Activated CD8-positive, alpha-beta memory T cell treated with anti-CD3 and anti-CD28 coated beads, Interleukin-2, amount 50 U/mL, for 48 hours (primary cell): ENCODE measurements around the gene RIMBP2.
A peak's percentile ranks its signal among the peaks of the same experiment; 100 is the strongest.
"Not testable (repeated sequence)": the region's sequence is repeated elsewhere in the genome, so short reads cannot be mapped to it uniquely, and the experiment has no call there.

Source experiments
- DNase-seq: peaks from one replicate; pipeline ENCODE4 v3.0.0-alpha.2; 2020

Gene RIMBP2

DNA sequence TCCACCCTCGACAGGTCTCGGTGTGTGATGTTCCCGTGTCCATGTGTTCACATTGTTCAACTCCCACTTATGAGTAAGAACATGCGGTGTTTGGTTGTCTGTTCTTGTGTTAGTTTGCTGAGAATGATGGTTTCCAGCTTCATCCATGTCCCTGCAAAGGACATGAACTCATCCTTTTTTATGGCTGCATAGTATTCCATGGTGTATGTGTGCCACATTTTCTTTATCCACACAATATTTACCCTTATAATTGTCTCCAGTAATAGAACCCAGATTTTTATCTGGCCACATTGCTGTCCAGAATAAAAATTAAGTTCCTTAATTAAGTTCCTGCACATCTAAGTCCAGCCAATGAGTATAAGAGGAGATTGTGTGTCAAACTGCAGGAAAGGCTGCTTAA is 22.3 kb upstream of the RIMBP2 start:
- DNase-seq, result not testable (repeated sequence)

DNA sequence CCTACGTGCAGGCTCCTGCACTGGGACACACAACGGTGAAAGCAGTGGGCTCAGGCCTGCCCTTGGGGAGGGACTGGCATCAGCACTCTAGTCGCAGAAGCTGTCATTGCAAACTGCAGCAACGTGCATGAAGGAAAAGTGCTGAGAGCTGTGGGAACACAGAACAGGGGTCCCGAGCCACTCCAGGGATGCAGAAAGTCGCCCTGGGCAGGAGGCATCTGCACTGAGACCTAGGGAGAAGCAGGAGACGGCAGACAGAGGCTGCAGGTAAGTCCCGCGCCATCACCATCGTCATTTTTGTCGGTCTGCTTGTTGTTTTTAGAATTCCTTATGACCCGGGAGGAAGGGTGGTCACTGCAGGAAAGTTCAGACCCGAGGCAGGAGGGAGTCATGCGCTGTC is 21.6 kb upstream of the RIMBP2 start:
- DNase-seq, result no peak

DNA sequence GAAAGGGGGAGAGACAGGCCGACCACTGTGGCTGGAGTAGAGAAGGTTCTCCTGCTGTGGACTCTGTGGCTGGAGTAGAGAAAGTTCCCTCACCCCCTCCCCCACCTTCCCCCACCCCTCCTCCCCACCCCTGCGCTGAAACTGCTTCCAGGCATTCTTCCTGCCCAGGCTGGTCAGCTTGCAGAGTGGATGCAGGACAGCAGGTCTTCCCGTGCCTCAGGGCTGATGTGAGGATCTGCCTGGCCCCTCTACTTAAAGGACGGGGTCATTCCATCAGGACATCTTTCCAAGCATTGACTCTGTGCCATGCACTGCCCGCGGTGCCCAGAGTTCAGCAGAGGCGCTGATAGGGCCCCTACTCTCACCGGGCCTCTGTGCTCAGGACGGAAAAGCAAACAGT is 13.2 kb upstream of the RIMBP2 start:
- no peak for DNase-seq

DNA sequence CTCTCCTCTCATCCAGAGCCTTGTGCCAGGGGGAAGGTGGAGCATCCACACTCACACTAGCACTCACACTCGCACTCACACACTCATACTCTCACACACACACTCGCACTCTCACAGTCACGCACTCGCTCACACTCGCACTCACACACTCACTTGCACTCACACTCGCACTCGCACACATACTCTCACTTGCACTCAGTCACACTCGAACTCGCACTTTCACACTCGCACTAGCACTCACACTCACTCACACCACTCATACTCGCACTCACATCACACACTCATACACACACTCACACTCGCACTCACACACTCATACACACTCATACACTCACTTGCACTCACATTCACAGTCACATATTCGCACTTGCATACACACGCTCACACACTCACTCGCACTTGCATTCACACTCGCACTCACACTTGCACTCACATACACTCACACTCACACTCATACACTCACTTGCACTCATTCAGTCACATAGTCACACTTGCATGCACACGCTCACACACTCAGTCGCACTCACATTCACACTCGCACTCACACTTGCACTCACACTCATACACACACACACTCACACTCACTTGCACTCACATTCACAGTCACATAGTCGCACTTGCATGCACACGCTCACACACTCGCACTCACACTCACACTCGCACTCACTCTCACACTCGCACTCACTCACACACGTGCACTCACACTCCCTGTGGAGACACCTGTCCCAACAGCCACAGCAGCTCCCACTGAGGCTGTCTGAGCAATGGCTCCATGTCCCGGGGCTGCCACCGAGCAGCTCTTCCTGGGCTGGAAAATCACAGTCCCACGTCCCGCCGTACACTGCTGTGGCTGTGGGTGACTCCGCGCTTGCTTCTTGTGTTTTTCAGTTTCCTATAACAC is 12.3 kb upstream of the RIMBP2 start:
- no peak for DNase-seq

DNA sequence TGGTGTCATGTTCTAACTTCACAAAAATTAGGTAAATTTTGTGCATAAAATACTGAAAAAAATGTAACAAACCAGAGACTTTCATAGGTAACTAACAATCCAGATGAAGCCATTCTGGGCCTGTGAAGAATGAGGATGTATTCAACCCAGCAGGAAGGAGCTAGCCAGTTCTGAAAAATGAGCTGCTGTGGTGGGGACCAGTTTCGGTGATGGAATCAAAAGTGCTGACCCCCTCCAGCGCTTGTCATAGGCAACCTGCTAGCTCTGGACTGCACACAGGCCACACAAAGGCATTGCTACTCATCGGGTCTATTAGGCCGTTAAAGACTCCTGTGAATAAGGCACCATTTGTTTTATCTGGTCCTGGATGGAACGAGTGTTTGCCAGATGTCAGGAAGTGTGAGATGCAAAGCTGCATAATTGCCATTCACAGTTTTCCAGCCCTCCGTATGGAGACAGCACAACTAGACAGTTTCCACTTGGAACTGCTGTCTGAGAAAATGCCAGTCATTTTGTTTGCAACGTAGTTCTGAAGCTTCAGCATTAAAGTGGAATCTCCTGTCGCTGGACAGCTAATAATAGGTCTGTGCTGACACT is 3.3 kb upstream of the RIMBP2 start:
- DNase-seq, result no peak

DNA sequence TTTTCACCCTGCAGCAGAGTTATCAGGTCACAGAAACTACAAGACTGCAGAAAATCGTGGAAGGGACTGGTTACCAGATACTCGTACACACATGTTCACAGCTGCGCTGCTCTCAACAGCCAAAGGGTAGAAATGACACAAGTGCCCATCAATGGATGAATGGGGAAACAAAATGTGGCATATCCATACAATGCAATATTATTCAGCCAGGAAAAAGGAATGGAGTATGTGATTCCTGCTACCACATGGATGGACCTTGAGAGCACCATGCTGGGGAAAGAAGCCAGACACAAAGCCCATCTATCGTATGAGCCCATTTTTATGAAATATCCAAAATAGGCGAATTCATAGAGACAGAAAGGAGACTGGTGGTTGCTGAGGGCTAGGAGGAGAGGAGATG is 1.7 kb upstream of the RIMBP2 start:
- no peak for DNase-seq

DNA sequence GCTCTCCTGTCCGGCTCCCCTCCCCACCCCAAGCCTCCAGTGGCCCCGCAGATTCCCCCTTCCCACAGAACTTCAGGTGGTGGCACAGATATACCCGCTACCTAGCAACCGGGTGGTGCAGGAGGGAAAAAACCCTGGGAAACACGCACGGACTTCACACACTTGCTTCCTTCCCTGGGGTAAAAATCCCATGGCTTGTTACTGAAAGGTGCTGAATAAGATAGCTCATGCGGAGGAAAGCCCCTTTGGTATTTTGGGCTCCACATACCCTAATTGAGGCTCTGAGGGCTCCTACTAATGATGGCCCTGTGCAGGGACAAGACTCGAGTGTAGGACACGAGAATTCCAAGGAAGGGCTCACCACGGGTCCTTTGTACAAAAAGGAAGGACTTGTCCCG is 869 bp upstream of the RIMBP2 start:
- DNase-seq, result no peak

GRCh38 chr12:130715150-130715997 is 725 bp downstream of the RIMBP2 start:
- DNase-seq, result no peak

DNA sequence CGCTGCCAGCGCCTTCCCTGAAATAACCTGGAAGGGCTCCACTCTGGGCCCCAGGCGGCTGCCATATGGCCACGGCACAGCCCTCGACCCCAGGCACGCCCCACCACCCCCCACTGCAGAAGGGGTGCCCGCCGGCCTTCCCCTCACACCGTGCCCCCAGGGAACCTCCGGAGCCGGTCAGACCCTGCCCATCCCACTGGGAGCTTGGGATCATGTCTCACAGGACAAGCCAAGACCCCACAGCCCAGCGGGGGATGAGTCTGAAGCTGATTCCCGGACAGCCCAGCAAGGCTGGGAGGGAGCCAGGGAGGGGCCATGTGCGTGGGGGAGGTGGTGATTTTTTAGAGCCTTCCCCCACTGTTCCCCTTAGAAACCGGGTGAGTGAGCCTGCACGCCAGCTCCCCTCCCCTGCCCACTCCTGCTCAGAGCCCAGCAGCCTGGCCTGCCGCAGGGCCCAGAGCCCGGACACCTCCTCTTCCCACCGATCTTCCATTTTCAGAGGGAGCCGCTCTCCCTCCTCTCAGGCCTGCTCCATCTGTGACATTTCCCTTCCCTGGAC is 1.4 kb downstream of the RIMBP2 start:
- DNase-seq, result no peak

DNA sequence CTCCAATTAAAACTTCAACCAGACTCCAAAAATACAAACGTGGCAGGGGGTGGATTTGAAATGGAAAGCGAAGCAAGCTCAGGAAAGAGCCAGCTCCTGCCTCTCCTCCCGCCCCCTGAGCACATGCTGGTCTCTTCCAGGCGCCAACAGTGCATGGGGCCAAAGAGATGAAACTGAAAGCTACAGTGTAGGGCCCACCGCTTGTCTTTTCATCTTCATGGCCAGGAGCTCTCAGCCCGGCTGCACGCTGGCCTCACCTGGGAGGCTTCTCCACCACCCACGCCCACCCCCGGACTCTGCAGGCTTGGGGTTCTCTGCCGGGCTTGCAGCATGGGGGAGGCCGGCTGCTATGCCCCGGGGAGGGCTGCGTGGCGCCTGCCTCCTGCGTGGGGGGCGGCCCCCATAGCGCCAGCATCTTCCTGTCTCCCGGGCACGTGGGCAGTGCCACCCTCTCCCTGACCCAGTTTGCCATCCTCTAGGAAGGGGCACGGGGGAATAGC is 2.0 kb downstream of the RIMBP2 start:
- DNase-seq, result no peak

GRCh38 chr12:130713581-130713991 is 2.5 kb downstream of the RIMBP2 start:
- DNase-seq, result no peak

GRCh38 chr12:130712346-130713065 is 3.6 kb downstream of the RIMBP2 start:
- no peak for DNase-seq

- DNase-seq, result no peak
Observed at GRCh38 chr12:130711756-130712155, 4.3 kb downstream of the RIMBP2 start.

GRCh38 chr12:130710733-130711080 is 5.4 kb downstream of the RIMBP2 start:
- DNase-seq, result peak; percentile 29

- DNase-seq, result peak; percentile 26
Observed at GRCh38 chr12:130709971-130710732, 5.9 kb downstream of the RIMBP2 start.

GRCh38 chr12:130709151-130709970 is 6.7 kb downstream of the RIMBP2 start:
- peak; percentile 18 for DNase-seq

DNA sequence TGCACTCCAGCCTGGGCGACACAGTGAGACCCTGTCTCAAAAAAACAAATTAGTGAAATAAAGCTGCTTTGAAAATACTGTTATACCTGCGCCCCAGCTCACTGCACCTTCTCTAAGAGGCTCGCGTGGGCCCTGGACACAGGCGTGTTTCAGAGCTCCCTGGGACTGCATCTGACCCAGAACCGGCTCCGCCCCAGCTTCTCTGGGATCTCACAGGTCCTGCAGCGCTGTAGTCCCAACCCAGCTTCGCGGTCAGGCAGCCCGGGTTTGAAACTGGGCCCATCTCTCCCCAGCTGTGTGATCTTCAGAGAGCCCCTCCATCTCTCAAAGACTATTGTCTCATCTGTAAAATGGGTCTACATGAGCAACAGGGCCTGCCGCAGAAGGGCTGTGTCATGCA is 7.5 kb downstream of the RIMBP2 start:
- peak; percentile 30 for DNase-seq

- DNase-seq, result peak; percentile 26
Observed at GRCh38 chr12:130707571-130707891, 8.6 kb downstream of the RIMBP2 start.

- peak; percentile 15 for DNase-seq
Observed at GRCh38 chr12:130706885-130707570, 9.1 kb downstream of the RIMBP2 start.

DNA sequence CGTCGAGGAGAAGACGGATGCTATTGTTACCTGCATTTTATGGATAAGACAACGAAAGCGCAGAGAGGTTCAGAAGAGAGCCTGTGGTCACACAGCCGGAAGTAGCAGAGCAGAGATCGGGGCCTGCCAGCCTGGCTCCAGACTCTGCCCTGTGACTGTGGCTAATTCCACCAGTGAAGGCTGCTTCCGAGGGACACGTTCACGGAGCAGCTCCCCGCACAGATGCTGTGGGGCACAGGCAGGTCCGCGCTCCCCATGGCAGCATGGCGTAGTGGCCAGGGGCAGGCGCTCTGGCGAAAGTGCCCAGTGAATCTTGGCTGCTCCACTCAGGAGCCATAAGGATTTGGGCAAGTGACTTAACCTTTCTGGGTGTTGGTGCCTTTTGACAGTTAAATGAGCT is 9.8 kb downstream of the RIMBP2 start:
- peak; percentile 18 for DNase-seq
